GM10248 (cell line): ENCODE results near the gene ARHGAP5.

Source experiments
- CTCF ChIA-PET: fragments of 300-600 bp; sonication (Branson Sonifier 250); formaldehyde crosslinking; extraction: SDS; loops from one replicate; lab custom pipeline; 2021; ENCODE audit warnings: antibody characterized with exemption; lab: Yijun Ruan, JAX
- POLR2A ChIA-PET: fragments of 350-650 bp; sonication (Branson Sonifier 250); formaldehyde crosslinking; extraction: SDS; loops from one replicate; lab custom pipeline; 2020; ENCODE audit warnings: antibody characterized with exemption; lab: Yijun Ruan, JAX
- DNase-seq: peaks from one replicate; pipeline ENCODE4 v3.0.0; 2012; ENCODE audit errors: extremely low spot score
- TF ChIP-seq, protein P1 (sequence below): IDR thresholded peaks from 2 replicates; pipeline ENCODE4 v1.5.1; 2012; ENCODE audit warnings: mild to moderate bottlenecking, low read depth; ENCODE audit errors: extremely low read depth, missing control alignments, control extremely low read depth

ARHGAP5 gene

GRCh38 chr14:32102152-32102787, 25.2 kb downstream of the ARHGAP5 start:
- POLR2A ChIA-PET = no interaction called here
- no peak for DNase-seq
- CTCF ChIA-PET = interaction anchor here (1.0 kb wide), 1 partner anchor 96 kb away, joined by 3 read pairs; no protein-coding TSS in a partner anchor
- TF ChIP-seq, protein P1, sequence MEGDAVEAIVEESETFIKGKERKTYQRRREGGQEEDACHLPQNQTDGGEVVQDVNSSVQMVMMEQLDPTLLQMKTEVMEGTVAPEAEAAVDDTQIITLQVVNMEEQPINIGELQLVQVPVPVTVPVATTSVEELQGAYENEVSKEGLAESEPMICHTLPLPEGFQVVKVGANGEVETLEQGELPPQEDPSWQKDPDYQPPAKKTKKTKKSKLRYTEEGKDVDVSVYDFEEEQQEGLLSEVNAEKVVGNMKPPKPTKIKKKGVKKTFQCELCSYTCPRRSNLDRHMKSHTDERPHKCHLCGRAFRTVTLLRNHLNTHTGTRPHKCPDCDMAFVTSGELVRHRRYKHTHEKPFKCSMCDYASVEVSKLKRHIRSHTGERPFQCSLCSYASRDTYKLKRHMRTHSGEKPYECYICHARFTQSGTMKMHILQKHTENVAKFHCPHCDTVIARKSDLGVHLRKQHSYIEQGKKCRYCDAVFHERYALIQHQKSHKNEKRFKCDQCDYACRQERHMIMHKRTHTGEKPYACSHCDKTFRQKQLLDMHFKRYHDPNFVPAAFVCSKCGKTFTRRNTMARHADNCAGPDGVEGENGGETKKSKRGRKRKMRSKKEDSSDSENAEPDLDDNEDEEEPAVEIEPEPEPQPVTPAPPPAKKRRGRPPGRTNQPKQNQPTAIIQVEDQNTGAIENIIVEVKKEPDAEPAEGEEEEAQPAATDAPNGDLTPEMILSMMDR = no peak

- TF ChIP-seq, protein P1 = no peak
- no peak for DNase-seq
- ChIA-PET POLR2A (no interaction called here), CTCF (interaction anchor here (1.0 kb wide), 1 partner anchor 95 kb away, joined by 3 read pairs; no protein-coding TSS in a partner anchor)
Observed at GRCh38 chr14:32102968-32103367, 25.9 kb downstream of the ARHGAP5 start.

DNA sequence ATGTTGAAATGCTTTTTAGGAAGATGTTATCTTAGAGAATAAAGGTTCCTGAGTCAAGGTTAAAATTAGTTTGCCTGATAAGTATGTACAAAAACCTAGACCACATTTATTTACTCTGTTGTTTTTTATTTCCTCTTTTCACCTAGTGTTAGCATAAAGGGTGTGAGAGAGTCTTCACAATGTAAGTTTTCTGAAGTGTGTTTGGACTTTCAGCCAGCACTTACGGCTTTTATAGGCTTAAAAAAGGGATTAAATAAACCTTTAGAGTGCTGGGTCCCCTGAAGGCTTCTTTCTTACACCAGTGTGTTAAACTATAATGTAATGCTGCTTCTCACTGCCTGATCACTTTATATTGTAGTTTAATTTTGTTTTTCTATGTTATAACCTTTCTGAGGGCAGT, 27.2 kb downstream of the ARHGAP5 start:
- ChIA-PET POLR2A (no interaction called here), CTCF (no interaction called here)
- no peak for DNase-seq
- TF ChIP-seq, protein P1 = no peak

DNA sequence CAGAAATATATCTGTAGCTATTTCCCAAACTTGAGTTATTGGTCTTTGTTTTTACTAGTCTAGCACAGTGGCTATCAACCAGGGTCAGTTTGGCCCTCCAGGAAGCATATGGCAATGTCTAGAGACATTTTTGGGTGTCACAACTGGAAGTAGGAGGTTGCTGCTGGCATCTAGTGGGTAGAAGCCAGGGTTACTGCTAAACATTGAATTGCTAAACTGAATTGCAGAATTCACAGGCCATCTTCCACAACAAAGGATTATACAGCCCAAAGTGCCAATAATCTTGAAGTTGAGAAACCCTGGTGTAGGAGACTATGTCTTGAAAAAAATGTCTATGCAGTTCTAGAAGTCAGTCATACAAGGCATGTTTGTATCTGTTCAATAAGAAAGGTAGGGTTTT, 27.7 kb downstream of the ARHGAP5 start:
- TF ChIP-seq, protein P1 = no peak
- ChIA-PET CTCF (no interaction called here), POLR2A (no interaction called here)
- no peak for DNase-seq

DNA sequence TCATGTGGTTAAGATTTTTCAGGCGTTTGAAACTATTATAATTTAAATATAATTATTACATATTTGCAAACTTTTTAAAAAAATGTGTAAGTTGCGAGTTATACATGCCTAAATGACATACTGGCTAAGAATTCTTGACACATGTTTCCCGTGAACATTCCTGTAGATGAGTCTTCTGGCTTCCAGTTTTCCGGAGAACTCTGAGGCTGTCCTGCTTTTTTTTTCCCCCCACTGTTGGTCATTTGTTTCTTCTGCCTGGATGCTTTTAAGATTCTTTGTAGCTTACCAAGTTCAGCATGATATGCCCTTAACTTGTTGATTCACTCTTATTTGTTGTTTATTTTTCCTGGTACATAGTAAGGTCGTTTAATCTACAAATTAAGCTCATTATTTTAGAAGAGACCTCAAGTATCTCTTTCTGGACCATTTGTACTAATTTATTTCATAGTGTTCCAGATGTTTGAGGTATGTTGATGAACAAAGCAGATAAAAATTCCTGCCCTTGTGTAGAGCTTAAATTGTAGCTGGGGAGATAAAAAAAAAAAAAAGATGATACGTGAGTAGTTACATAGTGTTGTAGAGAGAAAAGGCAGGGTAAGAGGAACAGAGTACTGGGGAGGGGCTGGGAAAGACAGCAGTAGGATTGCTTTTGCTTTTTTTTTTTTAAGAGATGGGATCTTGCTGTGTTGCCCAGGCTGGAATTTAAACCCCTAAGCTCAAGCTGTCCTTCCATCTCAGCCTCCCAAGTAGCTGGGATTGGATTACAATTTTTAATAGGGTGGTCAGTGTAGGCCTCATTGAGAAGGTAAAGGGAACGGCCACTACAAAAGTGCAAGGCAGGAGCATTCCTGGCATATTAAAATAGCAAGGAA, 32.8 kb downstream of the ARHGAP5 start:
- ChIA-PET POLR2A (no interaction called here), CTCF (interaction anchor here (0.9 kb wide), 1 partner anchor 183 kb away, joined by 3 read pairs; no protein-coding TSS in a partner anchor)
- no peak for DNase-seq
- TF ChIP-seq, protein P1 = no peak

DNA sequence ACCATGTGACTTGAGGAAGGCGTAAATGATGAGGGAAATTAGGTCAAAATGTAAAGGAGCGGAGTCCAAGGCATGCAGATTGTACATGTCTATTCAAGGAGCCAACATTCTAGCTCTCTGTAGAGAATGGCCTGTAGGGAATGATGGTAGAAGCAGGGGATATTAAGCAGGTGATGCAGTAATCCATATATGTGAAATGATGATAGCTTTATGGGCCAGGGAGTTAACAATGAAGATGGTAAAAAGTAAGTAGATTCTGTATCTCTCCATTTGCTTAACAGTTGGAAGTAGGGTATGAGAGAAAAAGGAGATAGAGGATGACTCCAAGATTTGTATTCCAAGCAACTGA, 33.4 kb downstream of the ARHGAP5 start:
- POLR2A ChIA-PET = no interaction called here
- CTCF ChIA-PET = interaction anchor here (0.9 kb wide), 1 partner anchor 184 kb away, joined by 3 read pairs; no protein-coding TSS in a partner anchor
- TF ChIP-seq, protein P1 = no peak
- DNase-seq = no peak
